K562 (cell line): ENCODE data around the gene PCNX2. TPM values are rescaled to one million over a fixed set of nuclear protein-coding genes. Genes with fewer than 3 reads are reported as not detected.

Source experiments
- ATAC-seq: fragments of 200-7000 bp; cut with Tn5 transposase; 3 replicates; pipeline ENCODE4 v1.9.1; 2020; ENCODE audit warnings: moderate library complexity
- BruUV-seq: library from RNA; stranded (reverse); fragments of 400-500 nt; replicated peaks from 2 replicates; lab custom pipeline; 2021; lab: Mats Ljungman, UMichigan
- CTCF ChIA-PET: fragments of 300-600 bp; formaldehyde crosslinking; extraction: SDS; loops from one replicate; lab custom pipeline; 2021; ENCODE audit warnings: low intra/inter-chr PET ratio; lab: Yijun Ruan, JAX
- POLR2A ChIA-PET: fragments of 300-600, 350-650 bp; sonication (Branson Sonifier 250); formaldehyde crosslinking; extraction: SDS; loops from one replicate; lab custom pipeline; 2021; ENCODE audit warnings: antibody characterized with exemption, inconsistent platforms; lab: Yijun Ruan, JAX
- DNase-seq, 4 experiments: peaks; one replicate each; pipeline versions ENCODE4 v3.0.0 to v3.0.0-alpha.2; 2011 to 2018; ENCODE audit warnings: low spot score in 3 of 4, mixed read lengths in 3 of 4; ENCODE audit errors: extremely low read depth in 1 of 4
- FAIRE-seq: peaks from 2 replicates; lab custom pipeline; 2011; peaks lifted over from hg19 to GRCh38; lab: Jason Lieb, UNC
- H2AFZ ChIP-seq: 2 replicates; pipeline ENCODE4 v1.6.0; 2011; ENCODE audit warnings: low read depth, low read length, control low read depth, inconsistent platforms
- H3K27ac ChIP-seq: fragments of 200-600 bp; 3 replicates; pipeline ENCODE4 v1.8.0; 2011; ENCODE audit warnings: low read depth, mild to moderate bottlenecking, control low read depth, inconsistent platforms, low read length, moderate library complexity, mixed read lengths; ENCODE audit errors: extremely low read depth
- H3K27me3 ChIP-seq, 2 experiments: fragments of 300-600 bp in 1 of 2; 2 replicates in 1 of 2; 3 replicates in 1 of 2; pipeline versions ENCODE4 v1.6.0 to v1.8.0; 2011; ENCODE audit warnings: inconsistent platforms in 2 of 2, low read length in 2 of 2, mild to moderate bottlenecking in 1 of 2, mixed read lengths in 1 of 2, moderate library complexity in 1 of 2; ENCODE audit not compliant: control insufficient read depth in 2 of 2, insufficient read depth in 2 of 2
- H3K36me3 ChIP-seq: fragments of 300-600 bp; 3 replicates; pipeline ENCODE4 v1.8.0; 2011; ENCODE audit warnings: mild to moderate bottlenecking, low read length, inconsistent platforms; ENCODE audit not compliant: control insufficient read depth, insufficient read depth
- H3K4me1 ChIP-seq, 2 experiments: fragments of 200-600 bp in 1 of 2; replicated peaks in 1 of 2; 2 replicates in 1 of 2; 3 replicates in 1 of 2; pipeline versions ENCODE4 v1.5.1 to v1.8.0; 2011; ENCODE audit warnings: inconsistent platforms in 2 of 2, low read length in 2 of 2, mild to moderate bottlenecking in 1 of 2, mixed read lengths in 1 of 2, moderate library complexity in 1 of 2; ENCODE audit not compliant: control insufficient read depth in 2 of 2, insufficient read depth in 2 of 2
- H3K4me2 ChIP-seq: 2 replicates; pipeline ENCODE4 v1.6.1; 2011; ENCODE audit warnings: low read length, control low read depth, inconsistent platforms, mixed read lengths; ENCODE audit not compliant: insufficient read depth
- H3K4me3 ChIP-seq: fragments of 200-600 bp; sonication (generic), shearing (Covaris generic); 2 replicates; pipeline ENCODE4 v1.5.1; 2016; ENCODE audit warnings: control low read depth, inconsistent platforms
- H3K79me2 ChIP-seq: fragments of 200-600 bp; 3 replicates; pipeline ENCODE4 v1.8.0; 2011; ENCODE audit warnings: low read length, inconsistent platforms; ENCODE audit not compliant: control insufficient read depth, insufficient read depth
- H3K9ac ChIP-seq, 2 experiments: 2 replicates each; pipeline versions ENCODE4 v1.6.0 to v1.6.1; 2011; ENCODE audit warnings: low read depth in 2 of 2, low read length in 2 of 2, control low read depth in 1 of 2, inconsistent platforms in 1 of 2, mild to moderate bottlenecking in 1 of 2, mixed read lengths in 1 of 2; ENCODE audit not compliant: insufficient read depth in 1 of 2
- H3K9me1 ChIP-seq: one replicate; pipeline ENCODE4 v1.6.0; 2011; ENCODE audit warnings: inconsistent platforms, mild to moderate bottlenecking, low read length, moderate library complexity; ENCODE audit not compliant: control insufficient read depth, insufficient read depth
- H3K9me3 ChIP-seq: replicated peaks from 2 replicates; pipeline ENCODE4 v1.5.1; 2011; ENCODE audit warnings: low read depth, low read length, inconsistent platforms; ENCODE audit not compliant: control insufficient read depth, insufficient read depth
- H4K20me1 ChIP-seq: replicated peaks from 2 replicates; pipeline ENCODE4 v1.6.1; 2011; ENCODE audit warnings: low read length, inconsistent platforms, mixed read lengths; ENCODE audit not compliant: control insufficient read depth, insufficient read depth
- ZBTB1 ChIP-seq: sonication (generic); formaldehyde crosslinking; IDR thresholded peaks from 2 replicates; pipeline ENCODE4 v1.8.1; 2023; ENCODE audit warnings: missing genetic modification reagents, low read depth, mild to moderate bottlenecking, borderline replicate concordance
- ZNF512 ChIP-seq: IDR thresholded peaks from 2 replicates; pipeline ENCODE4 v1.6.1; 2016; ENCODE audit warnings: missing genetic modification characterization, missing compliant biosample characterization
- ZNF609 ChIP-seq: sonication (generic); formaldehyde crosslinking; IDR thresholded peaks from 2 replicates; pipeline ENCODE4 v1.8.1; 2023; ENCODE audit warnings: missing genetic modification reagents, mild to moderate bottlenecking, borderline replicate concordance
- WGBS: fragments of 100-300 bp; shearing (Covaris generic); methylation state at CpG from one replicate; pipeline ENCODE4 v1.1.6; 2016; ENCODE audit warnings: low coverage, mixed read lengths; ENCODE audit not compliant: insufficient coverage; ENCODE audit errors: missing lambda C conversion rate; 5-methylcytosine and 5-hydroxymethylcytosine counted together
- in situ Hi-C: fragments of 300-500 bp; cut with MboI; formaldehyde crosslinking; loops from 4 replicates; pipeline ENCODE4 v1.15.0; 2018; ENCODE audit warnings: inconsistent platforms, mixed read lengths
- intact Hi-C: fragments of 100-400 bp; cut with micrococcal nuclease; formaldehyde crosslinking; loops from 2 replicates; pipeline ENCODE4 v1.14.2; 2022
- polyA plus RNA-seq, 8 experiments: library from polyadenylated mRNA; depleted of rRNA in 4 of 8; stranded (reverse) in 5 of 8; unstranded in 3 of 8; fragments of >200 nt; fragmentation: Nextera tagmentation in 2 of 8; fragmentation: Illumina TruSeq in 1 of 8; extraction: Ambion mirVana in 2 of 8; extraction: Trizol in 1 of 8; gene quantifications; 2 replicates each; pipeline versions ENCODE4 v1.2.1 to v1.2.3, GENCODE V29; 2011 to 2014; ENCODE audit warnings: inconsistent platforms in 1 of 8, missing spikeins in 1 of 8
- total RNA-seq, 7 experiments: library from RNA; depleted of rRNA in 6 of 7; stranded (reverse); fragments of >200 nt in 6 of 7; fragmentation: Illumina TruSeq in 2 of 7; extraction: Trizol in 2 of 7; gene quantifications; 2 replicates each; pipeline versions ENCODE4 v1.2.1 to v1.2.3, GENCODE V29; 2011 to 2021; ENCODE audit warnings: low replicate concordance in 1 of 7

PCNX2 gene
- total and polyA plus RNA-seq, 9 of the 15 experiments (the other 6 are each of a cell fraction or from before 2014, with no cell fraction given), result 0.07 to 0.33 TPM; not detected in 7

DNA sequence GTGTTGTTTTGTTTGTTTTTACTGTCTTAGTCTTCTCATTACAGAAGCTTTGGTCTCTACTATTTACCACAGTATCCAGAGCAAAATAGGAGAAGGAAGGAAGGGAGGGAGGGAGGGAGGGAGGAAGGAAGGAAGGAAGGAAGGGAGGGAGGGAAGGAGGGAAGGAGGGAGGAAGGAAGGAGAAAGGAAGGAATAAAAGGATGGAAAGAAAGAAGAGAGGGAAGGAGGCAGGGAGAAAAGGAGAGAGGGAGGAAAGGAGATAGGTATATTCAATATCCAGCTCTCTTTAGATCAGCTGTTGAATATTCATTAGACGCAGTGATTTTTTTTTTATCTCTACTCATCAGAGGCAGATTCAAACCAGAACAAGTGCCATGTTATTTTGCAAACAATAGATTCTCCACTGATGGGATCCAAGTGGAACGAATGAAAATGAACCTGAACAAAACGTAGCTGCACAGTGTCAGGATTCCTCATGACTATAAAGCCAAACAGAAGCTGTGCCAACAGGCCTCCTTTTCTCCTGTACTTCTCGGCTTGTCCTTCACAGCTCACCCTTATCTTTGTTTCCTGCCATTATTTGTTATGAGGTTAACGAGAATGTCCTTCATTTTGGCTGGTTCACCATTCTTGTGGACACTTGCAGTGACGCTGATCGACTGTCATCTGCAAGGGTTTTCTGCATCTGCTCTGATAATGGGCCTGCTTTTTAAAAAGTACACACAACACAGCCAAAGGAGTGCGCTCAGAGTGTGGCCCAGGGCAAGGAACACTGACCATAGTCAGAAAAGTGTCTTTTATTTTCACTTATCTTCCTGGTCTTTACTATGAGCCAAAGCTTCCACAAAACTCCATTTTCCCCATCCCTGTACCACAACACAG is 352.9 kb downstream of the PCNX2 start:
- CTCF ChIA-PET, result no interaction called here
- ATAC-seq, result no peak
- H3K79me2 ChIP-seq, result no peaks in the 10 kb centered on the region
- no peaks in the 10 kb centered on the region for H3K36me3 ChIP-seq
- no peak overlapping the region for H3K9ac ChIP-seq
- intact Hi-C loops (no loop called here), in situ Hi-C loops (no loop called here)
- H3K9me3 ChIP-seq, result no peaks in the 10 kb centered on the region
- H2AFZ ChIP-seq, result no peak overlapping the region
- H4K20me1 ChIP-seq, result no peaks in the 10 kb centered on the region
- TF ChIP-seq ZNF512 (tag) (peak; percentile 54; the same call in 1 of the 2 replicates), ZBTB1 (no peak), ZNF609 (CRISPR knock-in tag) (no peak)
- 9% methylated on average over 8 of the region's 8 CpGs for WGBS
- no peak for DNase-seq
- peaks cover 0 to 16% of the 10 kb centered on the region in 2 experiments; a peak in 4 of 5 replicates for H3K4me1 ChIP-seq
- H3K27me3 ChIP-seq, result no peaks in the 10 kb centered on the region
- no peaks in the 10 kb centered on the region for H3K9me1 ChIP-seq
- no TSS peak for BruUV-seq
- POLR2A ChIA-PET, result no interaction called here
- no peak for FAIRE-seq
- no peak overlapping the region for H3K4me3 ChIP-seq
- no peak overlapping the region for H3K27ac ChIP-seq
- no peak overlapping the region for H3K4me2 ChIP-seq
